ENCODE results near the gene AGFG2.

AGFG2 gene

DNA sequence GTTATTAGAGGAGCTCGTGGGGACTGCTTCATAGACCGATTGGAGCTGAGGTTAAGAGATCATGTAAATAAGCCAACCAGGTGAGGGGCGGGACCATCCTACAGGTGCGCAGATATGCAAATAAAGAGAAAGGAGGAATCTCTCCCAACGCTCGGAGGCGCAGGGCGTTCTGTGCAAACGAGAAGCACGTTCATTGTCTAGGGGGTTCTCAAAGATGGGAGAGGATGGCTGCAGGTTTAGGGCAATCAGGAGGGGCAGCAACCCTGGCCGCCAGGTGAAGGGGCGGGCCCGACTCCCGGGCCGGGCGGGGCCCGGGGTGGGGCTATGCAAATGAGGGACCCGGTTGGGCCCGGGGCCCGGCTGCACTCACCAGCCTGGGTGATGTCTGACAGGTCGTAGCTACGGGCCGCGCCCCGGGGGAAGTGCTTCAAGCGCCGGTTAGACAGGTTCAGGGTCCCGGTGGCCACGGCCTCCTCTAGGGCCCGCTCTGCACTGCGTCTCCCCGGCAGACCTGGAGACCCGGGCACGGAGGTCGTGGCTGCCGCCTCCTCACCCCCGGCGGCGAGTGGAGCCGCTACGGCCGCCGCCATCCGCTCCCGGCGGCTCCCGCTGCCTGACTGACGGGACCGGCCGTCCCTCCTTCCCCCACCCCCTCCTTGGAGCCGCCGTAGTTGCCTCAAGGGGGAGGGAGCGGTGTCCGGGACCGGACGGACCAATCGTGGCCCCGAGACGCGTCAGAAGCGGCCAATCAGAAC lies 46.7 kb downstream of the AGFG2 start, which contains the start of gene LRCH4:
TSS of gene LRCH4 (minus strand) at position 619 of the 755 bp plus-strand sequence. CDS start at position 590, 29 bp downstream.
- no peak for DNase-seq (ENCODE audit: low read depth)

GRCh38 chr7:100586266-100587025 lies 47.4 kb downstream of the AGFG2 start, which contains the start of gene FBXO24:
Gene FBXO24 (plus strand): TSS chr7:100586328. CDS start chr7:100586626, 298 bp downstream.
- peak; percentile 97 for DNase-seq (ENCODE audit: low read depth)

GRCh38 chr7:100588438-100588837 lies 49.4 kb downstream of the AGFG2 start:
- no peak for DNase-seq (ENCODE audit: low read depth)

GRCh38 chr7:100589341-100589947 lies 50.4 kb downstream of the AGFG2 start:
- no peak for DNase-seq (ENCODE audit: low read depth)

DNA sequence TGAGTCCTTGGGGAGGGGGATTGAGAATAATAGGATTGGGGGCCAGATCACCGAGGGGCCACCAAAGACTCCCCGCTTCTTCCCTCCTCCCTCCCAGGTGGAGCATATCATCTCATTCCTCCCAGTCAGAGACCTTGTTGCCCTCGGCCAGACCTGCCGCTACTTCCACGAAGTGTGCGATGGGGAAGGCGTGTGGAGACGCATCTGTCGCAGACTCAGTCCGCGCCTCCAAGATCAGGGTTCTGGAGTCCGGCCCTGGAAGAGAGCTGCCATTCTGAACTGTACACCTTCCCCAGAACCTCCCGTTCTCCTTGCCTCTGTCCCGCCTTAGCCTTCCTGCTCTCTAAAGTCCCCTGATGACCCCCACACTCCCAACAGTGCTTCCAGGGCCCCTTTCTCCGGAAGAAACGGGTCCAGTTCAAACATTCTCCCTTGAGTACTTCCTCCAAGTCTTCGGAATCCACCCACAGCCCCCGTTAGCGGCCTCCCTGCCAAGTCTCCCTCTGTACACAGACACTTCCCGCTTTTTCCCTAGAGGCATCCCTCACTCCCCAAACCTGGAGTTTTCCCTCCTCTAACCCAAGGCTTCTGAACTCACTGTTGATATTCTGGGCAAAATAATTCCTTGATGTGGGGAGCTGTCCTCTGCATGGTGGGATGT lies 51.2 kb downstream of the AGFG2 start:
- no peak for DNase-seq (ENCODE audit: low read depth)

DNA sequence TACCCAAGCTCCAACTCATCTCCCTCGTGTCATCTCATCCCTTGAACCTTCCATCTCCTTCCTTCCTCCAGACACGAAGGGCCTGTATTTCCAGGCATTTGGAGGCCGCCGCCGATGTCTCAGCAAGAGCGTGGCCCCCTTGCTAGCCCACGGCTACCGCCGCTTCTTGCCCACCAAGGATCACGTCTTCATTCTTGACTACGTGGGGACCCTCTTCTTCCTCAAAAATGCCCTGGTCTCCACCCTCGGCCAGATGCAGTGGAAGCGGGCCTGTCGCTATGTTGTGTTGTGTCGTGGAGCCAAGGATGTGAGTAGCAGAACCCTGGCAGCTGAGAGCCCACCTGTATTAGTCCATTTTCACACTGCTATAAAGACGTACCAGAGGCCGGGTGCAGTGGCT lies 52.6 kb downstream of the AGFG2 start:
- no peak for DNase-seq (ENCODE audit: low read depth)

GRCh38 chr7:100595188-100595587 lies 56.2 kb downstream of the AGFG2 start:
- DNase-seq (ENCODE audit: low read depth): no peak

DNA sequence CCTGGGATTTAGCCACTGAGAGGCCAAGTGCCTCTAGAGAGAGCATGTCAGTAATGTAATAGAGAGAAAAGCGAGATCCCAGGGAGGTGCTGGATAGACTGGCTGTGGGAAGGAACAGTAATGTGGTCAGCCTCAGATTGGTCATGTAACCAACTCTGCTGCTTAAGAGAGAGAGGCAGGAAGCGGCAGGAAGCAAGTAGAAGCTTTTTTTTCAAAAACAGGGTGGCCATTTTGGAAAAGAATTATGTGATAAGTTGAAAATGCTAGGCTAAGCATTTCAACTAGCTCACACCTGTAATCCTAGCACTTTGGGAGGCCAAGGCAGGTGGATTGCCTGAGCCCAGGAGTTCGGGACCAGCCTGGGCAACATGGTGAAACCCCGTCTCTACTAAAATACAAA lies 59.4 kb downstream of the AGFG2 start:
- no peak for DNase-seq (ENCODE audit: low read depth)

- DNase-seq (ENCODE audit: low read depth): no peak
Observed at GRCh38 chr7:100599911-100600729, 61.1 kb downstream of the AGFG2 start.

- DNase-seq (ENCODE audit: low read depth): no peak
Observed at GRCh38 chr7:100600730-100601038, 61.7 kb downstream of the AGFG2 start.

GRCh38 chr7:100602889-100603725 lies 64.1 kb downstream of the AGFG2 start:
- DNase-seq (ENCODE audit: low read depth): no peak

GRCh38 chr7:100603726-100604027 lies 64.7 kb downstream of the AGFG2 start:
- no peak for DNase-seq (ENCODE audit: low read depth)

GRCh38 chr7:100604028-100604975 lies 65.3 kb downstream of the AGFG2 start:
- DNase-seq (ENCODE audit: low read depth): peak; percentile 46

DNA sequence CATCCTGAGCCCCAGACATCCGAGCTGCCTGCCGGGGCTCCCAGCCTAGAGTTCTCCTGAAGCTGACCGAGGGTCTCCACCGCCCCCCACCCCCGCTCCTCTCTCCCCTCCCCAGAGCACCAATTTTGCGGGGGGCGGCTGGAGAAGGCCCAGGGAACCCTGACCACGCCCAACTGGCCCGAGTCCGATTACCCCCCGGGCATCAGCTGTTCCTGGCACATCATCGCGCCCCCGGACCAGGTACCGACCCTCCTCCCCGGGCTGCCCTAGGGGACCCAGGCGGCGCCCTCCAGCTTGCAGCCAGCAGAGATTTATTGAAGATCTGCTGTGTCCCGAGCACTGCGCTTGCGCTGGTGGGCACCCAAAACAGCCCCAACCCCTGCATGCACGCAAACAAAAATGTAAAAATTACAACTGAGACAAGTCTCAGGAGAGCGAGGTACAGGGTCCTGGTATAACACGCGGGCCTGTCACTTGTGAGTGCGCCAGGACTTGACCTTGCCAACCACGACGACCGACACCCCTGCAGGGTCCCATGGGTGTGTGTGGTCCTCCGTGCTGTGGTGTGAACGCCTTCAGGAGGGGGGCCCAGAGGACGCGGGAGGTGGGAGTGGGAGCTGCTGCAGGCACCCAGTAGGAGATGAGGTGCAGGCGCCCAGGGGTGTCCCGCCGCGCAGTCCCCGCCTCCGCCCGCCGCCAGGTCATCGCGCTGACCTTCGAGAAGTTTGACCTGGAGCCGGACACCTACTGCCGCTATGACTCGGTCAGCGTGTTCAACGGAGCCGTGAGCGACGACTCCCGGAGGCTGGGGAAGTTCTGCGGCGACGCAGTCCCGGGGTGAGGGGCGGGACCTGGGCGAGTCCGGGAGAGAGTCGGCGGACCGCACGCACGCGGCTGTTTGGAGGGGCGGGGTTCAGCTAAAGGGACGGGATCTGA lies 66.2 kb downstream of the AGFG2 start:
- no peak for DNase-seq (ENCODE audit: low read depth)

GRCh38 chr7:100606313-100606712 lies 67.3 kb downstream of the AGFG2 start:
- DNase-seq (ENCODE audit: low read depth): no peak

GRCh38 chr7:100607111-100607510 lies 68.1 kb downstream of the AGFG2 start:
- no peak for DNase-seq (ENCODE audit: low read depth)

DNA sequence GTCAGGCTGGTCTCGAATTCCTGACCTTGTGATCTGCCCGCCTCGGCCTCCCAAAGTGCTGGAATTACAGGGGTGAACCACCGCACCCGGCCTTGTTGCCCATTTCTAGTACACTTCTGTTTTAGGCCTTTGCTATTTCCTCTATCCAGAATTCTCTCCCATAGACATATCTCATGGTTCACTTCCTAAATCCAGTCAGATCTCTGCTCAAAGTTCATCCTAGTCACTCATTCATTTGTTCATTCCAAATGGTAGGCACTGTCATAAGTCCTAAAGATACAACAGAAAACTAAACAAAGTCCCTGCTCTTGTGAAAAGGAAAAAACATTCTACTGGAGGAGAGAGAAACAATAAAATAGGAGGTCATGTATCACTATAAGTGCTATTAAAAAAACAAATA lies 71.0 kb downstream of the AGFG2 start:
- DNase-seq (ENCODE audit: low read depth): no peak

DNA sequence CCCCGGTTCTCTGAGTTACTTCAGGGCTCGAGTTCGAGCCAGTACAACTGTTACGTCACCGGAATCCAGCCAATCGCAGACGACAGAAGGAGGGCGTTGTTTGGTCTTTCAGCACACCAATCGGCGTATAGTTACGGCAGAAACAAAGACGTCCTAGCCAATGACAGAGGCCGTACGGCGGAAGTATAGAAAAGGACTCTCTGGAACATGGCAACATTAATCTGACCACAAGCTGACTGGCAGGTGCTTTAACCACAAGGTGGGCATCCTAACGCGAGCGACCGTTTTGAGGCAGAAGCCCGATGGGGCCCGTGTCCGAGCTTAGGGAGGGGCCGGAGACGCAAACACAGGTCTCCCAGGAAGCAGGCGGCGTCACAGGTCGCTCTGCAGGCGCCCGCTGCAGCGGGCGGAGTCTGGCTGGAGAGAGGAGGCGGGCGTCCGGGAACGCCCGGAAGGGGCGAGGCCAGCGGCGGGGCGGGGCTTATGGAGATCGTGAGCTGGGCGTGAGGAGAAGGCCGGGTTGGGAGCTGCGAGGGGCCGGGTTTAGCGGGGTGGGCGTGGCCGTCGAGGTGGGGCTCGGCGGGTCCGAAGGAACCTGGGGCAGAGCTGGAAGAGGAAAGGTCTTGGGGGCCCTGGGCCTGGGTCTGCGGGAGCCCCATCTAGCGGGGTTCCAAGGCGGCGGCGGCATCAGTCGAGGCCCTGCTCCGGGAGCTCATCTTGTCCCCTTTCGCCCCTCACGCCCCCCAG lies 73.2 kb downstream of the AGFG2 start, which contains the start of gene MOSPD3:
TSS of gene MOSPD3 (plus strand) at position 558 of the 747 bp plus-strand sequence. CDS start 252 bp downstream, outside the sequence.
- peak; percentile 94 for DNase-seq (ENCODE audit: low read depth)
